GM12892 (cell line): ENCODE measurements around the gene UVRAG.

Source experiments
- POLR2A ChIP-seq: IDR thresholded peaks from 2 replicates; pipeline ENCODE4 v1.6.1; 2011; ENCODE audit warnings: low read depth, low read length, control low read depth
- POLR2AphosphoS5 ChIP-seq: IDR thresholded peaks from 2 replicates; pipeline ENCODE4 v1.6.1; 2011; ENCODE audit warnings: low read depth, low read length, control low read depth

GRCh38 chr11:75969626-75970308 lies 154.8 kb downstream of the UVRAG start:
- TF ChIP-seq POLR2A (no peak), POLR2AphosphoS5 (no peak)
